Skeletal muscle tissue (tissue), 4 donors: ENCODE measurements around the gene DMAC2. TPM values are rescaled to one million over a fixed set of nuclear protein-coding genes. Genes with fewer than 3 reads are reported as not detected.

Source experiments
- H3K27ac ChIP-seq: one replicate; pipeline ENCODE4 v1.7.0; 2013; ENCODE audit warnings: mild to moderate bottlenecking, low read depth, low read length, inconsistent platforms
- H3K27me3 ChIP-seq, 3 donors: one replicate each; pipeline ENCODE4 v1.7.0; 2013; ENCODE audit warnings: low read length in 3 of 3; ENCODE audit not compliant: control insufficient read depth in 3 of 3, insufficient read depth in 3 of 3
- H3K36me3 ChIP-seq, 3 donors: one replicate each; pipeline ENCODE4 v1.7.0; 2013; ENCODE audit warnings: low read length in 3 of 3; ENCODE audit not compliant: control insufficient read depth in 3 of 3, insufficient read depth in 3 of 3
- H3K4me1 ChIP-seq, 3 donors: one replicate each; pipeline ENCODE4 v1.7.0; 2013; ENCODE audit warnings: low read length in 3 of 3, mild to moderate bottlenecking in 3 of 3; ENCODE audit not compliant: control insufficient read depth in 3 of 3, insufficient read depth in 3 of 3
- H3K4me3 ChIP-seq, 3 donors: one replicate each; pipeline ENCODE4 v1.7.0; 2013; ENCODE audit warnings: low read length in 3 of 3
- H3K9ac ChIP-seq, 3 donors: one replicate each; pipeline ENCODE4 v1.7.0; 2013; ENCODE audit warnings: low read length in 3 of 3, mild to moderate bottlenecking in 3 of 3, moderate library complexity in 2 of 3, low read depth in 1 of 3
- H3K9me3 ChIP-seq, 3 donors: one replicate each; pipeline ENCODE4 v1.7.0; 2013; ENCODE audit warnings: low read length in 3 of 3; ENCODE audit not compliant: control insufficient read depth in 3 of 3
- total RNA-seq: library from RNA; depleted of rRNA; stranded (reverse); fragments of >200 nt; gene quantifications from one replicate; pipeline ENCODE4 v1.2.3, GENCODE V29; 2014
- donor health status: Osteomylitis.

The DMAC2 gene
- total RNA-seq, 1 donor from 2014 or later = 23.5 TPM

- H3K27me3 ChIP-seq = peaks cover 7 to 24% (median 11%) of the 10 kb centered on the region in 3 donors
- no peaks in the 10 kb centered on the region for H3K9me3 ChIP-seq
- no peak overlapping the region for H3K4me3 ChIP-seq
- H3K36me3 ChIP-seq = no peaks in the 10 kb centered on the region
- H3K9ac ChIP-seq = no peak overlapping the region
- H3K27ac ChIP-seq = no peak overlapping the region
- no peaks in the 10 kb centered on the region for H3K4me1 ChIP-seq
Observed at GRCh38 chr19:41462497-41462896, 22.8 kb upstream of the DMAC2 start.

- peaks cover 0 to 19% (median 3%) of the 10 kb centered on the region in 3 donors for H3K27me3 ChIP-seq
- peaks cover 0 to 6% (median 3%) of the 10 kb centered on the region in 3 donors for H3K4me1 ChIP-seq
- no peaks in the 10 kb centered on the region for H3K9me3 ChIP-seq
- no peak overlapping the region for H3K27ac ChIP-seq
- H3K36me3 ChIP-seq = no peaks in the 10 kb centered on the region
- no peak overlapping the region for H3K4me3 ChIP-seq
- H3K9ac ChIP-seq = no peak overlapping the region
Observed at GRCh38 chr19:41457241-41457640, 17.5 kb upstream of the DMAC2 start.

GRCh38 chr19:41456342-41456918 is 16.7 kb upstream of the DMAC2 start:
- no peak overlapping the region for H3K9ac ChIP-seq
- H3K4me1 ChIP-seq = peaks cover 0 to 6% (median 3%) of the 10 kb centered on the region in 3 donors
- H3K36me3 ChIP-seq = no peaks in the 10 kb centered on the region
- peak overlapping the region; percentile 55 for H3K27ac ChIP-seq
- H3K4me3 ChIP-seq = no peak overlapping the region
- peaks cover 0 to 19% (median 3%) of the 10 kb centered on the region in 3 donors for H3K27me3 ChIP-seq
- no peaks in the 10 kb centered on the region for H3K9me3 ChIP-seq

- H3K27ac ChIP-seq = no peak overlapping the region
Observed at GRCh38 chr19:41455936-41456335, 16.2 kb upstream of the DMAC2 start.

GRCh38 chr19:41452584-41453275 is 13.0 kb upstream of the DMAC2 start:
- Histone ChIP-seq H3K27me3 (peaks cover 0 to 8% (median 0%) of the 10 kb centered on the region in 3 donors), H3K9ac (no peak overlapping the region), H3K36me3 (no peaks in the 10 kb centered on the region), H3K9me3 (no peaks in the 10 kb centered on the region), H3K4me3 (no peak overlapping the region), H3K27ac (no peak overlapping the region), H3K4me1 (peaks cover 2 to 9% (median 6%) of the 10 kb centered on the region in 3 donors)

More at GRCh38 chr19:41455936-41456335, 16.2 kb upstream of the DMAC2 start:
- H3K27me3 ChIP-seq = peaks cover 0 to 16% (median 3%) of the 10 kb centered on the region in 3 donors
- no peak overlapping the region for H3K4me3 ChIP-seq
- H3K36me3 ChIP-seq = no peaks in the 10 kb centered on the region
- no peak overlapping the region for H3K9ac ChIP-seq
- peaks cover 0 to 6% (median 3%) of the 10 kb centered on the region in 3 donors for H3K4me1 ChIP-seq
- H3K9me3 ChIP-seq = no peaks in the 10 kb centered on the region

- Histone ChIP-seq H3K9me3 (no peaks in the 10 kb centered on the region), H3K27ac (no peak overlapping the region), H3K36me3 (no peaks in the 10 kb centered on the region), H3K4me3 (no peak overlapping the region), H3K27me3 (peaks cover 0 to 15% (median 14%) of the 10 kb centered on the region in 3 donors), H3K9ac (no peak overlapping the region), H3K4me1 (peaks cover 0 to 6% (median 2%) of the 10 kb centered on the region in 3 donors)
Observed at GRCh38 chr19:41449865-41450178, 10.1 kb upstream of the DMAC2 start.

- H3K9me3 ChIP-seq = no peaks in the 10 kb centered on the region
- H3K27me3 ChIP-seq = peaks cover 2 to 16% (median 14%) of the 10 kb centered on the region in 3 donors
- no peaks in the 10 kb centered on the region for H3K36me3 ChIP-seq
- H3K9ac ChIP-seq = peak overlapping the region in 1 of 3 donors; percentile 60
- no peak overlapping the region for H3K27ac ChIP-seq
- H3K4me1 ChIP-seq = peaks cover 0 to 6% (median 2%) of the 10 kb centered on the region in 3 donors
- H3K4me3 ChIP-seq = peak overlapping the region in 2 of 3 donors; percentile 20 to 49
Observed at GRCh38 chr19:41449079-41449864, 9.6 kb upstream of the DMAC2 start.

GRCh38 chr19:41447732-41448332 is 8.1 kb upstream of the DMAC2 start:
- peaks cover 7 to 22% (median 15%) of the 10 kb centered on the region in 3 donors for H3K27me3 ChIP-seq
- H3K9ac ChIP-seq = no peak overlapping the region
- peaks cover 0 to 6% (median 2%) of the 10 kb centered on the region in 3 donors for H3K4me1 ChIP-seq
- H3K9me3 ChIP-seq = no peaks in the 10 kb centered on the region
- H3K36me3 ChIP-seq = no peaks in the 10 kb centered on the region
- H3K27ac ChIP-seq = no peak overlapping the region
- H3K4me3 ChIP-seq = peak overlapping the region in 1 of 3 donors; percentile 14

- Histone ChIP-seq H3K36me3 (no peaks in the 10 kb centered on the region), H3K27ac (no peak overlapping the region), H3K4me3 (no peak overlapping the region), H3K9me3 (no peaks in the 10 kb centered on the region), H3K9ac (no peak overlapping the region), H3K27me3 (peaks cover 7 to 22% (median 15%) of the 10 kb centered on the region in 3 donors), H3K4me1 (peaks cover 0 to 6% (median 2%) of the 10 kb centered on the region in 3 donors)
Observed at GRCh38 chr19:41445575-41445974, 5.9 kb upstream of the DMAC2 start.
